H9 (cell line): ENCODE data around the gene NEK6. TPM values are rescaled to one million over a fixed set of nuclear protein-coding genes. Genes with fewer than 3 reads are reported as not detected.

Experiments
- DNase-seq: peaks from one replicate; pipeline ENCODE4 v3.0.0-alpha.2; 2017
- H2AFZ ChIP-seq: one replicate; pipeline ENCODE4 v1.6.1; 2013; ENCODE audit warnings: mild to moderate bottlenecking, low read length, control low read depth, moderate library complexity
- H2AK5ac ChIP-seq: 2 replicates; pipeline ENCODE4 v1.6.1; 2013; ENCODE audit warnings: low read length, control low read depth, mixed read lengths; ENCODE audit not compliant: insufficient read length
- H2BK120ac ChIP-seq: one replicate; pipeline ENCODE4 v1.6.1; 2013; ENCODE audit warnings: low read depth, mild to moderate bottlenecking, low read length, control low read depth, inconsistent platforms; ENCODE audit not compliant: poor library complexity, severe bottlenecking
- H2BK12ac ChIP-seq: 2 replicates; pipeline ENCODE4 v1.6.1; 2013; ENCODE audit warnings: low read length, control low read depth, mixed read lengths, low read depth; ENCODE audit not compliant: insufficient read length
- H2BK15ac ChIP-seq: 2 replicates; pipeline ENCODE4 v1.6.1; 2013; ENCODE audit warnings: low read depth, low read length, control low read depth
- H2BK20ac ChIP-seq: one replicate; pipeline ENCODE4 v1.6.1; 2013; ENCODE audit warnings: low read depth, mild to moderate bottlenecking, low read length, control low read depth, inconsistent platforms; ENCODE audit not compliant: poor library complexity, severe bottlenecking
- H2BK5ac ChIP-seq: 2 replicates; pipeline ENCODE4 v1.6.1; 2013; ENCODE audit warnings: low read length, control low read depth, mixed read lengths; ENCODE audit not compliant: insufficient read length
- H3K14ac ChIP-seq: 2 replicates; pipeline ENCODE4 v1.6.1; 2013; ENCODE audit warnings: low read length, control low read depth; ENCODE audit not compliant: insufficient read depth
- H3K18ac ChIP-seq: 2 replicates; pipeline ENCODE4 v1.6.1; 2013; ENCODE audit warnings: low read depth, mild to moderate bottlenecking, mixed read lengths, low read length, control low read depth; ENCODE audit not compliant: insufficient read length
- H3K23ac ChIP-seq: 2 replicates; pipeline ENCODE4 v1.6.1; 2013; ENCODE audit warnings: low read length, control low read depth, mixed read lengths, low read depth; ENCODE audit not compliant: insufficient read length
- H3K23me2 ChIP-seq: 2 replicates; pipeline ENCODE4 v1.6.1; 2013; ENCODE audit warnings: low read depth, mild to moderate bottlenecking, mixed read lengths, low read length, control low read depth; ENCODE audit not compliant: insufficient read length, poor library complexity, severe bottlenecking
- H3K27ac ChIP-seq: 2 replicates; pipeline ENCODE4 v1.5.1; 2013; ENCODE audit warnings: low read length, control low read depth, mixed read lengths, low read depth; ENCODE audit not compliant: insufficient read length
- H3K27me3 ChIP-seq: 2 replicates; pipeline ENCODE4 v1.6.1; 2013; ENCODE audit warnings: low read length, control low read depth, inconsistent platforms; ENCODE audit not compliant: insufficient read depth
- H3K4ac ChIP-seq: 2 replicates; pipeline ENCODE4 v1.6.1; 2013; ENCODE audit warnings: low read depth, mild to moderate bottlenecking, control low read depth, inconsistent platforms, low read length, moderate library complexity
- H3K4me1 ChIP-seq: 2 replicates; pipeline ENCODE4 v1.6.1; 2013; ENCODE audit warnings: low read length, control low read depth, inconsistent platforms; ENCODE audit not compliant: insufficient read depth
- H3K4me2 ChIP-seq: 2 replicates; pipeline ENCODE4 v1.6.1; 2013; ENCODE audit warnings: low read length, control low read depth, mixed read lengths; ENCODE audit not compliant: insufficient read length, insufficient read depth
- H3K56ac ChIP-seq: 2 replicates; pipeline ENCODE4 v1.6.1; 2013; ENCODE audit warnings: low read depth, mild to moderate bottlenecking, mixed read lengths, low read length, control low read depth; ENCODE audit not compliant: insufficient read length
- H3K79me1 ChIP-seq: 2 replicates; pipeline ENCODE4 v1.6.1; 2013; ENCODE audit warnings: low read depth, mild to moderate bottlenecking, moderate library complexity, low read length, control low read depth, inconsistent platforms; ENCODE audit not compliant: insufficient read depth, poor library complexity, severe bottlenecking
- H3K79me2 ChIP-seq: 2 replicates; pipeline ENCODE4 v1.6.1; 2013; ENCODE audit warnings: low read length, control low read depth, inconsistent platforms; ENCODE audit not compliant: insufficient read depth
- H3K9ac ChIP-seq: 2 replicates; pipeline ENCODE4 v1.6.1; 2013; ENCODE audit warnings: low read length, control low read depth, mixed read lengths; ENCODE audit not compliant: insufficient read length; ENCODE audit errors: extremely low read depth
- H3K9me3 ChIP-seq: one replicate; pipeline ENCODE4 v1.6.1; 2013; ENCODE audit warnings: low read depth, low read length, inconsistent platforms; ENCODE audit not compliant: control insufficient read depth
- H3T11ph ChIP-seq: one replicate; pipeline ENCODE4 v1.6.1; 2013; ENCODE audit warnings: mild to moderate bottlenecking, low read length, control low read depth, inconsistent platforms
- H4K20me1 ChIP-seq: one replicate; pipeline ENCODE4 v1.6.1; 2013; ENCODE audit not compliant: control insufficient read depth, insufficient read length, insufficient read depth
- H4K5ac ChIP-seq: 2 replicates; pipeline ENCODE4 v1.6.1; 2013; ENCODE audit warnings: low read depth, mild to moderate bottlenecking, mixed read lengths, low read length, control low read depth; ENCODE audit not compliant: insufficient read length
- H4K8ac ChIP-seq: replicated peaks from 2 replicates; pipeline ENCODE4 v1.6.1; 2013; ENCODE audit warnings: low read length, control low read depth, mixed read lengths, low read depth; ENCODE audit not compliant: insufficient read length
- H4K91ac ChIP-seq: 2 replicates; pipeline ENCODE4 v1.6.1; 2013; ENCODE audit warnings: low read depth, mild to moderate bottlenecking, moderate library complexity, mixed read lengths, low read length, control low read depth; ENCODE audit not compliant: insufficient read length
- H3K27ac Mint-ChIP-seq, 3 experiments: 2 replicates in 2 of 3; 3 replicates in 1 of 3; pipeline ENCODE4 v1.8.0; 2020 to 2021; ENCODE audit warnings: mixed read lengths in 3 of 3, mild to moderate bottlenecking in 1 of 3, moderate library complexity in 1 of 3
- H3K27me3 Mint-ChIP-seq: 2 replicates; pipeline ENCODE4 v1.8.0; 2021; ENCODE audit warnings: low read depth, mild to moderate bottlenecking, moderate library complexity, mixed read lengths
- H3K36me3 Mint-ChIP-seq, 3 experiments: 2 replicates in 2 of 3; 3 replicates in 1 of 3; pipeline ENCODE4 v1.8.0; 2020 to 2021; ENCODE audit warnings: low read depth in 3 of 3, mixed read lengths in 3 of 3; ENCODE audit not compliant: insufficient read depth in 1 of 3
- H3K4me1 Mint-ChIP-seq, 2 experiments: 2 replicates each; pipeline ENCODE4 v1.8.0; 2020; ENCODE audit warnings: mixed read lengths in 2 of 2
- H3K4me3 Mint-ChIP-seq, 2 experiments: 2 replicates in 1 of 2; 3 replicates in 1 of 2; pipeline ENCODE4 v1.8.0; 2020 to 2021; ENCODE audit warnings: mild to moderate bottlenecking in 2 of 2, mixed read lengths in 2 of 2, moderate library complexity in 1 of 2
- H3K9me3 Mint-ChIP-seq, 2 experiments: 2 replicates in 1 of 2; 3 replicates in 1 of 2; pipeline ENCODE4 v1.8.0; 2020; ENCODE audit warnings: mild to moderate bottlenecking in 2 of 2, mixed read lengths in 2 of 2, moderate library complexity in 1 of 2
- WGBS: extraction: QIAGEN DNeasy Blood & Tissue Kit; methylation state at CpG from one replicate; pipeline ENCODE4 v1.1.7; 2013; ENCODE audit warnings: missing lambda C conversion rate, low lambda C conversion rate, mixed read lengths; ENCODE audit not compliant: insufficient read length; ENCODE audit errors: extremely low coverage; 5-methylcytosine and 5-hydroxymethylcytosine counted together
- total RNA-seq: library from RNA; stranded (reverse); gene quantifications from 2 replicates; pipeline ENCODE4 v1.2.1, GENCODE V29; 2021
- TF ChIP-seq, protein P1 (sequence below): fragments of 200-600 bp; sonication (generic); conservative IDR thresholded peaks from 3 replicates; pipeline ENCODE4 v1.8.0; 2021; ENCODE audit warnings: antibody characterized with exemption, mild to moderate bottlenecking

NEK6 gene
- total RNA-seq, 1 experiment from 2014 or later = 14.3 TPM

- Histone ChIP-seq H3K18ac (no peak overlapping the region), H2BK5ac (no peak overlapping the region), H2BK15ac (no peak overlapping the region), H3T11ph (no peak overlapping the region), H2AFZ (no peak overlapping the region), H2BK120ac (no peak overlapping the region), H3K9ac (no peak overlapping the region), H3K79me1 (no peaks in the 10 kb centered on the region), H3K56ac (no peak overlapping the region), H3K4me1 (no peaks in the 10 kb centered on the region), H3K27ac (no peak overlapping the region), H4K91ac (no peak overlapping the region), H3K4ac (no peak overlapping the region), H3K9me3 (no peaks in the 10 kb centered on the region), H3K23me2 (no peaks in the 10 kb centered on the region), H4K5ac (no peak overlapping the region), H3K27me3 (no peaks in the 10 kb centered on the region), H3K4me2 (no peak overlapping the region), H4K20me1 (no peaks in the 10 kb centered on the region), H2BK20ac (no peak overlapping the region), H3K14ac (no peak overlapping the region), H3K23ac (no peak overlapping the region), H2AK5ac (no peak overlapping the region), H3K79me2 (no peaks in the 10 kb centered on the region), H2BK12ac (no peak overlapping the region), H4K8ac (no peak overlapping the region)
- no peaks in the 10 kb centered on the region for H3K9me3 Mint-ChIP-seq
- DNase-seq = no peak
- peaks cover 19 to 22% of the 10 kb centered on the region in 2 experiments for H3K4me1 Mint-ChIP-seq
- H3K27ac Mint-ChIP-seq = peak overlapping the region in 1 of 3 experiments; percentile 57; a peak in 1 of 7 replicates
- TF ChIP-seq, protein P1, sequence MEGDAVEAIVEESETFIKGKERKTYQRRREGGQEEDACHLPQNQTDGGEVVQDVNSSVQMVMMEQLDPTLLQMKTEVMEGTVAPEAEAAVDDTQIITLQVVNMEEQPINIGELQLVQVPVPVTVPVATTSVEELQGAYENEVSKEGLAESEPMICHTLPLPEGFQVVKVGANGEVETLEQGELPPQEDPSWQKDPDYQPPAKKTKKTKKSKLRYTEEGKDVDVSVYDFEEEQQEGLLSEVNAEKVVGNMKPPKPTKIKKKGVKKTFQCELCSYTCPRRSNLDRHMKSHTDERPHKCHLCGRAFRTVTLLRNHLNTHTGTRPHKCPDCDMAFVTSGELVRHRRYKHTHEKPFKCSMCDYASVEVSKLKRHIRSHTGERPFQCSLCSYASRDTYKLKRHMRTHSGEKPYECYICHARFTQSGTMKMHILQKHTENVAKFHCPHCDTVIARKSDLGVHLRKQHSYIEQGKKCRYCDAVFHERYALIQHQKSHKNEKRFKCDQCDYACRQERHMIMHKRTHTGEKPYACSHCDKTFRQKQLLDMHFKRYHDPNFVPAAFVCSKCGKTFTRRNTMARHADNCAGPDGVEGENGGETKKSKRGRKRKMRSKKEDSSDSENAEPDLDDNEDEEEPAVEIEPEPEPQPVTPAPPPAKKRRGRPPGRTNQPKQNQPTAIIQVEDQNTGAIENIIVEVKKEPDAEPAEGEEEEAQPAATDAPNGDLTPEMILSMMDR = no peak
- no peak overlapping the region for H3K4me3 Mint-ChIP-seq
- 0 out of 7 replicates have a peak, but pooled peaks cover 0 to 4% (median 2%) of the 10 kb centered on the region in 3 experiments for H3K36me3 Mint-ChIP-seq
- H3K27me3 Mint-ChIP-seq = no peaks in the 10 kb centered on the region
- WGBS = no CpG with 5 or more reads among the region's 4 CpGs
These were observed 45.2 kb downstream of the NEK6 start for GRCh38 chr9:124302921-124303320.
